ENCODE measurements around the gene MAP4K3.

MAP4K3 gene

GRCh38 chr2:39210846-39211245 lies 226.2 kb downstream of the MAP4K3 start:
- H3K9me3 ChIP-seq (ENCODE audit: control insufficient read depth, insufficient read depth, low read depth, low read length): no peaks in the 10 kb centered on the region
- no peaks in the 10 kb centered on the region for H3K36me3 ChIP-seq (ENCODE audit: control insufficient read depth in 2 of 2, insufficient read depth in 1 of 2, low read length in 2 of 2)
- CTCF ChIA-PET: interaction anchor here (0.9 to 1.0 kb wide), 2 partner anchors 19 to 627 kb away, joined by 3 to 5 read pairs; no protein-coding TSS in a partner anchor
- POLR2A ChIA-PET: no interaction called here
- no peak overlapping the region for H3K4me3 ChIP-seq (ENCODE audit: low read depth, low read length)
- TF ChIP-seq KLF7 (tag by site-specific recombination; IDR thresholded peaks at IDR 0.05; ENCODE audit: borderline replicate concordance) (no peak), ZNF433 (tag by site-specific recombination; IDR thresholded peaks at IDR 0.05; ENCODE audit: low read depth) (no peak), SP2 (tag by site-specific recombination; IDR thresholded peaks at IDR 0.05) (no peak), ZNF138 (tag by site-specific recombination; IDR thresholded peaks at IDR 0.05; ENCODE audit: borderline replicate concordance) (no peak), REPIN1 (tag by site-specific recombination; IDR thresholded peaks at IDR 0.05; ENCODE audit: low read depth) (no peak), ZNF549 (tag by site-specific recombination; IDR thresholded peaks at IDR 0.05) (no peak), ZNF274 (IDR thresholded peaks at IDR 0.05; ENCODE audit: low read length) (no peak), ZNF274 (tag by site-specific recombination; IDR thresholded peaks at IDR 0.05; ENCODE audit: borderline replicate concordance) (no peak), ZBTB44 (tag by site-specific recombination; IDR thresholded peaks at IDR 0.05) (no peak), ZNF18 (tag by site-specific recombination; IDR thresholded peaks at IDR 0.05) (no peak), ZNF624 (tag by site-specific recombination; IDR thresholded peaks at IDR 0.05) (no peak), ZBTB6 (tag by site-specific recombination; IDR thresholded peaks at IDR 0.05) (no peak)
- H3K27ac ChIP-seq (ENCODE audit: extremely low read depth, low read depth, low read length): no peak overlapping the region
- H3K4me1 ChIP-seq (ENCODE audit: control insufficient read depth, insufficient read depth, low read length): no peaks in the 10 kb centered on the region

GRCh38 chr2:39203382-39203781 lies 233.7 kb downstream of the MAP4K3 start:
- ChIA-PET CTCF (interaction anchor here (0.6 to 1.6 kb wide), 4 partner anchors 25 to 1448 kb away, joined by 3 to 5 read pairs (median 4); no protein-coding TSS in a partner anchor), POLR2A (interaction anchor here (1.4 kb wide), 1 partner anchor 83 kb away, joined by 5 read pairs; the partner anchor contains the start of gene SOS1)
- Histone ChIP-seq H3K4me1 (ENCODE audit: control insufficient read depth, insufficient read depth, low read length) (no peaks in the 10 kb centered on the region), H3K9me3 (ENCODE audit: control insufficient read depth, insufficient read depth, low read depth, low read length) (no peaks in the 10 kb centered on the region), H3K36me3 (ENCODE audit: control insufficient read depth in 2 of 2, insufficient read depth in 1 of 2, low read length in 2 of 2) (no peaks in the 10 kb centered on the region), H3K4me3 (ENCODE audit: low read depth, low read length) (no peak overlapping the region), H3K27ac (ENCODE audit: extremely low read depth, low read depth, low read length) (no peak overlapping the region)
- TF ChIP-seq ZNF24 (tag by site-specific recombination; IDR thresholded peaks at IDR 0.05) (no peak), ZXDB (tag by site-specific recombination; IDR thresholded peaks at IDR 0.05) (no peak), ZNF501 (tag by site-specific recombination; IDR thresholded peaks at IDR 0.05) (no peak), ZSCAN18 (tag by site-specific recombination; IDR thresholded peaks at IDR 0.05) (no peak), ZNF510 (tag by site-specific recombination; IDR thresholded peaks at IDR 0.05; ENCODE audit: insufficient replicate concordance) (no peak), ZNF658 (tag by site-specific recombination; IDR thresholded peaks at IDR 0.05) (no peak), ZNF10 (tag by site-specific recombination; IDR thresholded peaks at IDR 0.05) (no peak), BCL11B (tag by site-specific recombination; IDR thresholded peaks at IDR 0.05; ENCODE audit: low read depth) (no peak), ZNF660 (tag by site-specific recombination; IDR thresholded peaks at IDR 0.05) (no peak), ZNF354C (tag by site-specific recombination; IDR thresholded peaks at IDR 0.05; ENCODE audit: borderline replicate concordance, low read depth) (no peak), ZNF157 (tag by site-specific recombination; IDR thresholded peaks at IDR 0.05) (no peak), EGR2 (tag by site-specific recombination; IDR thresholded peaks at IDR 0.05; ENCODE audit: low read depth) (no peak), ZNF600 (tag by site-specific recombination; IDR thresholded peaks at IDR 0.05) (no peak), ZNF416 (tag by site-specific recombination; IDR thresholded peaks at IDR 0.05) (no peak)
